GM18526 (cell line): ENCODE measurements around the gene ZNF385D.

Experiments used
- POLR2A ChIP-seq: IDR thresholded peaks from 3 replicates; pipeline ENCODE4 v1.6.1; 2011; ENCODE audit not compliant: insufficient read length; ENCODE audit errors: extremely low read depth

The ZNF385D gene

DNA sequence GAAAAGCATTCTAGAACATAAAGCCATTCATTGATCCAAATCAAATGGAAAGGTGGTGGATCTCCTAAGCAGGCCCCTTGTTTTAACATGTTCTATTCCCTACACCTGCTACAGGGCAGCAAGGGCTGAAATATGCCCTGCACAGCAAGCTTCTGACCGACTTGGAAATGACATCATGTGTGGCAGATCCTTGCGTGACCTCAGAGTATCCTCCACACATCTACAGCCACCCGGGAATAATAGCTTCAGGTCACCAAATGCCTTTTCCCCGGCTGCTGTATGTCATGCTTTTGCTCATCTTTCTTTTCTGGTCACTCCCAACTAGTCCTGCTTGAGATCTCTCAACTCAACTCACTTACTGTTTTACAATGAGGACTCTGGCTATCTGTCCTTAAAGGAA lies 158.2 kb downstream of the ZNF385D start:
- TF ChIP-seq POLR2A, result no peak

DNA sequence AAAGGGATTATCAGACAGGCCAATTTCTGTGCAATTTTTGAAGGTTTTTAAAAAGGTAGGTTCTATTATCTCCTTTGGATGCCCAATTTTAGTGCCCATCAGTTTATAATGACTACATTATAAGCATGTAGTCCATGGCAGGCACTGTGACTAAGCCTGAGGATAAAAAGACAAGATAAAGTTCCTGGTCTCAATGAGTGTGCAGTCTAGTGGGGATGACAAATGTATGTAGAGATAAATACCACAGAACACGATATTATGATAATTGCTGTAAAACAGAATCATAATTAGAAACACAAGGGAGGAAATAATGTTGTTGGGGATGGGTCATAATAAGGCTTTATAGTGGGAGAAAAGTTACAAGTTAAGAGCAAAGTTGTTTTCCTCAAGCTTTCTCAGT lies 163.1 kb downstream of the ZNF385D start:
- TF ChIP-seq POLR2A, result no peak

DNA sequence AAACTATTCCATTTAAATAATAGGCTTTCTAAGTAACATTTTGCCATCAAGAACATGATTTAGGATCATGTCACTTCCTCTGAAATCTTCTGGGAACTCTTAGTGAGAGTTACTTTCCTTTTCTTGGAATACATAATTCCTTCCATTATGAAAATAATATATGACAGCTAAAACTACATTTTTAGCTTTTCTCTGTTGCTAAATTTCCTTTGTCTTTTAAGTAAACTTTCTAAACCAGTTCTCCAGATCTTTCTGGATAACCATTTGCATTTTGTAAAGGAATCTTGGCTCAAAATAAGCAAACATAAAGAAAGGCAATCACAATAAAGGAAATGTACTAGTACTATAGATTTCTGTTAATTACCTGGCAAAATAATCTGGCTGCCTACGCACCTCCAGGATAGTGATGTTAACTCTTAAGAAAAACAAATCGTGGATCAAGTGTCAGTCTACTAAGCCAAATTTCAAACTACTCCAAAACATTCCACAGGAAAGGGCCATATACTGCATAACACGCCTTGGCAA lies 165.7 kb downstream of the ZNF385D start:
- TF ChIP-seq POLR2A, result no peak

DNA sequence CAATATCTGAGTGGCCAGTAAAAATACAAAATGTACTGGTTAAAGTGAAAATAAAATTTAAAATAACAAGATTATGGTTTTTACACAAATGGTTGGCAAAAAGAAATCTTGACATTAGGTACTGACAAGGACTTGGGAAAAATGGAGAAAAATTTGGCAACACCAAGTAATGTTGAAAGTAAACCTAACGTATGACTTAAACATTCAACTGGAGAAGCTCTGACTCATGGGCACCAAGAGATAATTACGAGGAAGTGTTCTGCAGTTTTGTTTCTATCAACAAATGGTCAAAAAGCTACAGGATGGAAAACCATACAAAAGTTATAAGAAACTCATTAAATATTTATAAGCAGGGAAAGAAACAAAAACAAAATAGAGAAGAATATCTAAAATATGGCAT lies 177.7 kb downstream of the ZNF385D start:
- no peak for TF ChIP-seq POLR2A

DNA sequence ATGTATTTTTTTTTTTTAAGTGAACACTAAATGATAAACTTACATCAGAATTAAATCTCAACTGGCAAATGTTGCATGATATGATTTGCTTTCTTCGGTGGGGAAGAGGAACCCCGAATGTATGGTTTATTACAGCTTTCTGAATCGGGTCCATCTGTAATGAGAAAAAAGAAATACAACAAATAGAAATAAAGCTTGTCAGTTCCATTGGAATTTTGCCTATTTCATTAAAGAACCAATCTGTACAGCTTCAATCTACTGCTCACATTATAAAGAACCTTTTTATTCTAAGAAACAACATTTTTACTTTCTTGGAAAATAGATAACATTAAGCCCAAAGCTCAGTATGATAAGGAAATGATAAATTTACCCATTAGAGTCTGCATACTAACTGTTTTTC lies 186.5 kb downstream of the ZNF385D start:
- TF ChIP-seq POLR2A, result no peak

DNA sequence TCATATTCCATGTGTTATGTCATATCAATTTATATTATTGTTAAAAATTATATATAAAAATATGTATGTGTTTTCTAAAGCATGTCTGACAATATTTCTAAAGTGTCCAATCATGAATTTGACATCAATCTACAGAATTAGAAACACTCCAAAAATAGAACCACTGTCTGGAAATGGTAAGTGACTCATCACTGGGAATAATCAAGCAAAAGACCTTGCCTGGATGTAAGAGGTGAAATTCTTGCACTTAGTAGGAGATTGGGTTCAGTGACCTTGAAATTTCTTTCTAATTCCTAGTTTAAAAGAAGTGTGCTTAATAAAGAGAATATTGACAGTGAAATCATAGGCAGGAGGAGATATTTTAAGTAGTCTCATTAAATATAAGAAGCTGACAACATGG lies 188.8 kb downstream of the ZNF385D start:
- no peak for TF ChIP-seq POLR2A

DNA sequence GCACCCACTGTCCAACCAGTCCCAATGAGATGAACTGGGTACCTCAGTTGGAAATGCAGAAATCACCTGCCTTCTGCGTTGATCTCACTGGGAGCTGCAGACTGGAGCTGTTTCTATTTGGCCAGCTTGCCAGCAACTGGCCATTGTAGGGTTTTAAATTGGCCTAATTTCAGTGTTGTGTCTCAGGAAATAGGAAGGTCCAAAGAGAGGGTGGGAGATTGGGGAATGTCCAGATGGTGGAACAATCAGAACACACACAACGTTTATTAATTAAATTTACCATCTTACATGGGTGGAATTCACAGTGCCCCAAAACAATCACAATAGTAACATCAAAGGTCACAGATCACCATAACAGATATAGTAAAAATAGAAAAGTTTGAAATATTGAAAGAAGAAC lies 189.5 kb downstream of the ZNF385D start:
- TF ChIP-seq POLR2A, result no peak

DNA sequence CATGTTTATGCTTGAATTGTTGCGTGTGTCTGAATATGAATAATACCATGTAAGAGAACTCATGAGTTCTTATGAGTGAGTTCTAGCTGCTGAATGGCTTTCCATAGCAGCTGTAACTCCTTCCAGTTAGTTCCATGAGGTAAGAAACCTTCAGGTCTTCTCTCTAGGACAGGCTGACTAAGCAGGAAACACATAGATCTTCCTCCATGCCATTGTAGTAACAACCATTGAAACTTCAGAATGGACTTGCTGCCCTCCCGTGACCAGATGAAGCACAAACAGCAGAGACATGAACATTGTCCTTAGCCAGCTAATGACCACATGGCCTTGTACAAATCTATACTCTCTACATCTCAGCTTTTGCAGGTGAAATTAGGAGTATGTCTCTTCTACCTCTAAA lies 200.0 kb downstream of the ZNF385D start:
- no peak for TF ChIP-seq POLR2A

DNA sequence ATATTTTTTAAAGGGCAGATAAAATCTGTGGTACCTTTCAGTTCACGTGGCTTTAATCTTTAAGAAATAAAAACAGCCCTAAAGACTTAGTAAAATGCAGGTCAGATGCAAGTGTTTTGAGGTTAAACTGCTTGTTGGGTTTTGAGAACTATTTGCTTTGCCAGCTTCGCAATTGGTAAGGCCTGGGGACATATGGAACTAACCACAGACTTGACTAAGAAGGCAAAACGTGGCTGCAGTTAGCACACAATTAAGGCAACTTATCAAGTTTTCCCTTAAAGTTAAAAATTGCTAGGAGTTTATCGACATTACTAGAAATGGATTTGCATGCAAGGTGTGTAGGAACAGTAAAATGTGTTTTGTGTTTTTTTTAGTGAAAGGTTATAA lies 206.9 kb downstream of the ZNF385D start:
- no peak for TF ChIP-seq POLR2A

DNA sequence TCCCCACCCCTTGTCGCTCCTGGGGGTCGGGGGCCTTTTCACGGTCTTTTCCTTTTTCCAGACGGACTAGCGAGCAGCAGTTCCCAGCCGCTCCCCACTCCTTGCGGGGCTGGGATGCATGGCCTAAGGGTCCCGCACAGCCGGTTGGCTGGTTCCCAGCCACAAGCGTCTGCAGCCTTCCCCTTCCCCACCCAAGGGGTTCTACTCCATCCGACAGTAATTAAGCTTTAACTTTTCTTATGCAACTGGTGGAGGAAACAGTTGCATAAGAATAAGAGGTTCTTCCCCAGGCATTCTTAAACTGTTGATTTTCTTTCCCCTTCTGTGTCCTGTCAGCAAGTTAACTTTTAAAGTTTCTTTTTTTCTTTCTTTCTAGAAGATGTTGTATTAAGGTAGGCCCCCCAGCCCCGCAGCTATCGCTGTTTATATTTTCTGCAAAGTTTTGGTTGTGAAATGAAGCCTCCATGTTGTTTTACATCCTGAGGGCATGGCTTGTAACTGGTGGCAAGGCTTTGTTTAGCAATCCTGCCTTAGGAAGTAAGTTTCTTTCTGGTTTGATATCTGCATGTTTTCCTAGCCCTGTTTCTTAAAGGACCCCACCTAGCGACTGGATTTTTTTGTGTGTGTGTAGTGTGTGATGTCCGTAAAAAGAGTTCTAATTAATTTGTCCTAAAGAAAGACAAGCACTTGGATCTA lies 207.5 kb downstream of the ZNF385D start:
- no peak for TF ChIP-seq POLR2A

DNA sequence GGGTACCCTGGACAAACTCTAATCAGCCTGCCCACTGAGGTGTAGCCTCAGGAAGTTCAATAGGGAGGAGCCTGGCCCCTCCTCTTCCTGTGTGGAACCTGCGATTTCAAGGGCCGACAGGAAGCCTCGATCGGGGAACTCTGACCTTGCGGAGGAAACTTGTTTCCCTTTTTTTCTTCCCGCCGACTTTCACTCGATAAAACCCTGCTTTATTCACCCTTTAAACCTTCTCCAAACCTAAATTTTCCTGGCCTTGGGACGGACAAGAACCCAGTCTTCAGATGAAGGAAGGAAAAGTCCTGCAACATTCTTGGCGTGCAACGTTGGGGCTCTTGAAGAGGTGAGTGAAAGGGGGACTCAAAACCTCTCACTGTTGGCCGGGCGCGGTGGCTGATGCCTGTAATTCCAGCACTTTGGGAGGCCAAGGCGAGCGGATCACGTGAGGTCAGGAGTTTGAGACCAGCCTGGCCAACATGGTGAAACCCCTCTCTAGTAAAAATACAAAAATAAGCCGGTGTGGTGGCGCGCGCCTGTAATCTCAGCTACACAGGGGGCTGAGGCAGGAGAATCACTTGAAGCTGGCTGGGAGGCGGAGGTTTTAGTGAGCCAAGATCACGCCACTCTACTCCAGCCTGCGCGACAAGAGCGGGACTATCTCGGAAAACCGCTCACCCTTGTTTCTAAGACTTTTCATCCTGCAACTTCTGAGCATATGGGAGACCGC lies 208.2 kb downstream of the ZNF385D start:
- TF ChIP-seq POLR2A, result no peak

DNA sequence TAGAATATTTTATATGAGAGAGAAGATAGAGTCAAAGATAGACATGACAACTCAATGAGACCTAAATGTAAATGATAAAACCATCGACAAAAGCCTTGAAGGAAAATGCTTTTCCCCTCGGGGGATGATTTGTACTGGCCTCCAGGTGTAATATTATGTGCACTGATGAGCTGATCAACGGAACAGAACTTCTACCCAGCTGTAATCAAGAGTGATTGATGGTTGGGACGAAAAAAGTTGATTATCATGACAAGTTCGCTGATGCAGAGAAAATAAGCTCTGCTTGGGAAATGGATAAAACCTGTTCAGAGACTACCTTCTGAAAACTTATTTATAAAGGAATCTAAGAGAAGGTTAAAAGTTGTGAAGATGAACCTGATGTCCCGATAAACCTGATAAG lies 210.7 kb downstream of the ZNF385D start:
- TF ChIP-seq POLR2A, result no peak

DNA sequence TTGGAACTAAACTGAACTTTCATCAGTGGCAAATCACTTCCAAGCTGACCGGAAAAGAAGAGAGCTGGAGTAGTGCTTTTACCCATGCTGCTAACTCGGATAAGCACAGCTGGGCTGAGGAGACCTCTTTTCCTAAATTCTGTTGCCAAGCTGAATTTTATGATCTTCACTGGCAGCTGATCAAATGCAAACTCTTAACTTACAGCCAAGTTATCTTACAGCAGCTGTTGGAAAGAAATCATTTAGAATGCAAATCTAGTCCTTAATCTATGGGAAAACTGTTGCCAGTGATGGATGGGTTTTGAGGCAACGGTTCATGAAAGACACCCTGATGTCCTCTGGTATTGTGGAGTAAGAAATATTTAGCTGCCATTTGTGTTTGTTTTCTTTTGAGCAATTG lies 216.5 kb downstream of the ZNF385D start:
- no peak for TF ChIP-seq POLR2A

DNA sequence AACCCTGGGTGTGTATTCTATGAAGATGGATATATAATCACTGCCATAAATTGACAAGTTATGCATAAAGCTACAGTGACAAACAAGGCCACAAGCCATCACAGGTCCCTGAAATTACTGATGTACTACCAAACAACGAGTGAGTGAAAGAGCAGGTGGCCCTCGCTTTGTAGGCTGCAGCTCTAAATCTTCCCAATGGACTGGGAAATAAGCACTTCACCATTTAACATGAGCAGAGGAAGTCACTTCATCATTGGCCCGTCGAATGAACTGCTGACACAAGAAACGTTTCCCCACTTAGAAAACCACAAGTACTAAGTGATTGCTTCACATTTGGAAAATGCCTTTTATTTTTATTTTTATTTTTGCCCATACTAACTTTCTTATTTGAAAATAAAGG lies 218.0 kb downstream of the ZNF385D start:
- TF ChIP-seq POLR2A, result no peak

DNA sequence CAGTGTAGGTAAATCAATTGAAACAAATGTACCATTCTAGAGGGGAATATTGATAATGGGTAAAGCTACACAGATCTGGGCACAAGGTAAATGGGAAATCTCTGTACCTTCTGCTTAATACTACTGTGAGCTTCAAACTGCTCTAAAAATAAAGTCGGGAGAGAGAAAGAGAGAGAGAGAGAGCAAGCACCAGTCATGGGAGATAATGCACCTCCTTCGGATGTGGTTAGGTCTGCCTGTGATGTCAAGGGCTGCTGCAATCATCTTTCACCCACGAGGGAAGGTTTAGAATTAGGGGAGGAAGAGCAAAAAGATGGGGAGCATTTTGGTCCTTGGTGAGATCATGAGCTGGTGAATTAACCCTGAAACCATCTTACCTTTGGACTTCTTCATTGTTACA lies 219.1 kb downstream of the ZNF385D start:
- no peak for TF ChIP-seq POLR2A

DNA sequence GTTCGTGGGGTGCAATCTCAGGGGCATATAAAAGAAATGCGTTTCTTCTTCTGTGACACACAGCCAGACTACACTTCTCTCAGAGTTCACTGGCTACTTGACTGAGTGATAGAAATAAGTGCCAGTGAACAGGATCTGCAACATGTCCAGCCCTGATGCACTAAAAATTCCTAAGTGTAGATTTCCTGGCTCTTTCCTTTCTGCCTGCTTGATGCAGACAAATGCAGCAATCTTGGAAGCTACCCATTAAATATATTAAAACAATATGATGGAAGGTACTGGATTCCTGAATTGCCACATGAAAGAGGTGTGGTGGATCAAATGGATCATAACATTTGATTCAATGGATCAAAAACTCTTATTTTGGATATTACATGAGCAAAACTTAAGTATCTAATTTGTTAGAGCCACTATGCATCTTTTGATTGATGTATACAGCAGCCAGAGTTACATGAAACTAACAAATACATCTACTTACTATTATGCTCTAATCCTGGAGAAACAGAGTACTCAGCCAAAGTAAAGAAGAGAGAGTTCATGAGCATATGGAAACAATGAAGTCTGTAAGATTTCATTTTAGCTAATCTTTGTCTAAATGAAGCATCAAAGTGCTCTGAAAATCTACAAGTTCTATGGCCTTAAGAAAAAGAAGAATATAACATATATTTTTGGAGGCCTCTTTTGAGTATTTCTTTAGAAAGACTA lies 222.6 kb downstream of the ZNF385D start:
- no peak for TF ChIP-seq POLR2A
